Ovary (tissue), 9 donors: Measurements from ENCODE around the gene BBX. TPM values are rescaled to one million over a fixed set of nuclear protein-coding genes. Genes with fewer than 3 reads are reported as not detected.

ENCODE experiments used
- DNase-seq, 5 donors: peaks; one replicate each; pipeline ENCODE4 v3.0.0-alpha.2; 2019 to 2020
- H3K27ac ChIP-seq, 2 donors: fragments of 200-600 bp; one replicate each; pipeline versions ENCODE4 v1.5.1 to v1.8.0; 2019 to 2022
- H3K27me3 ChIP-seq: fragments of 200-600 bp; one replicate; pipeline ENCODE4 v1.8.0; 2022
- H3K36me3 ChIP-seq: fragments of 200-600 bp; sonication (generic); one replicate; pipeline ENCODE4 v1.5.1; 2019
- H3K4me1 ChIP-seq: one replicate; pipeline ENCODE4 v1.8.1; 2013; ENCODE audit warnings: mild to moderate bottlenecking, moderate library complexity; ENCODE audit not compliant: insufficient read depth
- H3K4me3 ChIP-seq: fragments of 200-600 bp; sonication (generic); one replicate; pipeline ENCODE4 v1.5.1; 2017
- H3K9me3 ChIP-seq, 2 donors: fragments of 200-600 bp in 1 of 2; sonication (generic) in 1 of 2; one replicate each; pipeline versions ENCODE4 v1.5.1 to v1.8.1; 2013 to 2019; ENCODE audit warnings: mild to moderate bottlenecking in 1 of 2, moderate library complexity in 1 of 2
- EP300 ChIP-seq: sonication (generic); formaldehyde crosslinking; IDR thresholded peaks from one replicate; pipeline ENCODE4 v1.6.1; 2017; ENCODE audit warnings: antibody characterized with exemption
- POLR2A ChIP-seq: fragments of 450-650 bp; IDR thresholded peaks from one replicate; pipeline ENCODE4 v1.6.1; 2017; ENCODE audit warnings: antibody characterized with exemption, mild to moderate bottlenecking, moderate library complexity
- WGBS, 3 donors: extraction: QIAGEN DNeasy Blood & Tissue Kit in 1 of 3; methylation state at CpG; one replicate each; pipeline versions ENCODE4 v1.1.5 to v1.1.7; 2013 to 2017; 5-methylcytosine and 5-hydroxymethylcytosine counted together
- intact Hi-C, 4 donors: fragments of 100-400 bp; cut with DNase I; formaldehyde crosslinking; loops; one replicate each; pipeline versions ENCODE4 v1.11.0 to v1.15.1; 2022 to 2023
- polyA plus RNA-seq, 2 donors: library from polyadenylated mRNA; stranded (reverse); fragments of 200-250 nt in 1 of 2; fragments of 350-450 nt in 1 of 2; fragmentation: Illumina TruSeq in 1 of 2; extraction: RNeasy Lipid Tissue Mini Kit (QIAGEN cat#74804) in 1 of 2; gene quantifications; one replicate each; pipeline ENCODE4 v1.2.3, GENCODE V29; 2013 to 2014
- total RNA-seq, 7 donors: library from RNA; depleted of rRNA in 2 of 7; stranded (reverse); fragments of >200 nt in 2 of 7; fragmentation: NEBNext Ultra II Directional in 3 of 7; extraction: Animal tissue kit (Norgen Biotek cat#: 25700) in 3 of 7; gene quantifications; one replicate each; pipeline versions ENCODE4 v1.1.0 to v1.2.4, GENCODE V29; 2016 to 2023
- TF ChIP-seq, protein P1 (sequence below), 3 donors: fragments of 450-650 bp in 2 of 3; fragments of 200-600 bp in 1 of 3; IDR thresholded peaks; one replicate each; pipeline versions ENCODE4 v1.5.1 to v1.8.0; 2016 to 2022; ENCODE audit warnings: antibody characterized with exemption in 3 of 3, mild to moderate bottlenecking in 1 of 3
- donor health status: DM: no; HTN: no; CAD: no; lungs with moderate emphysema.
- donor health status: DM: no; HTN: no; CAD: no.
- donor health status: Bipolar disorder and iron deficiency.
- donor health status: DM: yes; HTN: yes; CAD: no.
- donor health status: DM: no; HTN: no; CAD: no.
- donor health status: DM: yes; HTN: yes; CAD: no.

BBX gene
- total and polyA plus RNA-seq, 9 donors, result 15.8 to 114 (median 86.3) TPM

DNA sequence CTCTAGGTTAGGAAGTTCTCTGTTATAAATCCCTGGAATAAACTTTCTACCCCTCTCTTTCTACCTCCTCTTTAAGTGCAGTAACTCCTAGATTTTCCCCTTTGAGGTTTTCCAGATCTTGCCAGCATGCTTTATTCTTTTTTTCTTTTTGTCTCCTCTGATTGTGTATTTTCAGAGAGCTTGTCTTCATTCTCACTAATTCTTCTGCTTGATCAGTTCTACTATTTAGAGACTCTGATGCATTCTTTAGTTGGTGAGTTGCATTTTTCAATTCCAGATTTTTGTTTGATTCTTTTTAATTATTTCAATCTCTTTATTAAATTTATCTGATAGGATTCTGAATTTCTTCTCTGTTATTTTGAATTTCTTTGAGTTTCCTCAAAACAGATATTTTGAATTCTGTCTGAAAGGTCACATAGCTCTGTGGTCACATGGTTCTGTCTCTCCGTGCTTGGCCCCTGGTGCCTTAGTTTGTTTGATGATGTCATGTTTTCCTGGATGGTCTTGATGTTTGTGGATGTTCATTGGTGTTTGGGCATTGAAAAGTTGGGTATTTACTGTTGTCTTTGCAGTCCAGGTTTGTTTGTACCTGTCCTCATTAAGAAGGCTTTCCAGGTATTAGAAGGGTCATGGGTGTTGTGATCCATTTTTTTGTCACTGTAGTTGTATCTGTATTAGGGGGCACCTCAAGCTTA is 89.2 kb downstream of the BBX start:
- Histone ChIP-seq H3K27ac (no peak overlapping the region), H3K4me3 (no peak overlapping the region), H3K27me3 (no peaks in the 10 kb centered on the region), H3K9me3 (no peaks in the 10 kb centered on the region), H3K4me1 (no peaks in the 10 kb centered on the region), H3K36me3 (no peaks in the 10 kb centered on the region)
- intact Hi-C loops, result no loop called here
- WGBS, 3 donors, result 81 to 85% (median 83%) methylated on average over 1 of the region's 1 CpG
- TF ChIP-seq EP300, result no peak
- no peak for TF ChIP-seq POLR2A
- TF ChIP-seq, protein P1, sequence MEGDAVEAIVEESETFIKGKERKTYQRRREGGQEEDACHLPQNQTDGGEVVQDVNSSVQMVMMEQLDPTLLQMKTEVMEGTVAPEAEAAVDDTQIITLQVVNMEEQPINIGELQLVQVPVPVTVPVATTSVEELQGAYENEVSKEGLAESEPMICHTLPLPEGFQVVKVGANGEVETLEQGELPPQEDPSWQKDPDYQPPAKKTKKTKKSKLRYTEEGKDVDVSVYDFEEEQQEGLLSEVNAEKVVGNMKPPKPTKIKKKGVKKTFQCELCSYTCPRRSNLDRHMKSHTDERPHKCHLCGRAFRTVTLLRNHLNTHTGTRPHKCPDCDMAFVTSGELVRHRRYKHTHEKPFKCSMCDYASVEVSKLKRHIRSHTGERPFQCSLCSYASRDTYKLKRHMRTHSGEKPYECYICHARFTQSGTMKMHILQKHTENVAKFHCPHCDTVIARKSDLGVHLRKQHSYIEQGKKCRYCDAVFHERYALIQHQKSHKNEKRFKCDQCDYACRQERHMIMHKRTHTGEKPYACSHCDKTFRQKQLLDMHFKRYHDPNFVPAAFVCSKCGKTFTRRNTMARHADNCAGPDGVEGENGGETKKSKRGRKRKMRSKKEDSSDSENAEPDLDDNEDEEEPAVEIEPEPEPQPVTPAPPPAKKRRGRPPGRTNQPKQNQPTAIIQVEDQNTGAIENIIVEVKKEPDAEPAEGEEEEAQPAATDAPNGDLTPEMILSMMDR (IDR thresholded peaks at IDR 0.05), result no peak
- DNase-seq, result no peak

DNA sequence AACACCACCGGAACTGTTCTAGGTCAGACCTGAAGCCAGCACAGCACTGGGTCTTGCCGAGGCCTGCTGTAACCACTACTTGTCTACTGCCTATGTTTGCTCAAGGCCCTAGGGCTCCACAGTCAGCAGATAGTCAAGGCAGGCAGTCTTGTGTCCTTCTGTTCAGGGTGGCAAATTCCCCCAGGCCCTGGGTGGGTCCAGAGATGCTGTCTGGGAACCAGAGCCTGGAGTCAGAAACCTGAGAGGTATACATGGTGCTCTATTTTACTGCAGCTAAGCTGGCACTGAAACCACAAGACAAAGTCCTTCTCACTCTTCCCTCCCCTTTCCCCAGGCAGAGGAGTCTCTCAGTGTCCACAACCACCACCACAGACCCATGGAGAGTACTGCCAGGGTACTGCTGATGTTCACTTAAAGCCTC is 89.9 kb downstream of the BBX start:
- Histone ChIP-seq H3K4me1 (no peaks in the 10 kb centered on the region), H3K36me3 (no peaks in the 10 kb centered on the region), H3K27me3 (no peaks in the 10 kb centered on the region), H3K27ac (no peak overlapping the region), H3K4me3 (no peak overlapping the region), H3K9me3 (no peaks in the 10 kb centered on the region)
- TF ChIP-seq, protein P1 (IDR thresholded peaks at IDR 0.05), result no peak
- TF ChIP-seq POLR2A (no peak), EP300 (no peak)
- no peak for DNase-seq
- WGBS, 3 donors, result 96 to 98% (median 97%) methylated on average over 2 of the region's 2 CpGs
- intact Hi-C loops, result no loop called here

DNA sequence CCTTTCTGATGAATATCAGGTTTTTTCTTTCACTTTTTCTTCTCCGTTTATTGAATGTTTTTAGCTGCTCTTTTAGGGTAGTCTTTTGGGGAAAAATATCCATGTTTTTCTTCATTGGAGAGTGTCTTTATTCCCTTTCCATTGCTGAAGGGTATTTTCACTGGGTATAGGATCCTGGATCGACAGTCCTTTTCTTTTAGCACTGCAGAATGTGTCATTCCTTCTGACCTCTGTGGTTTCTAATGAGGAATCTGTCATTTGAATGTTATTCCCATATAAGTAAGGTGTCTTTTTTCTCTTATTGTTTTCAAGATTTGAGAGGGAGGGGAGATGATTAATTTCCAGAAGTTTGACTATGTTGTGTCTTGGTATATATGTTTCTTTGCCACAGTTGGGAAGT is 96.8 kb downstream of the BBX start:
- Histone ChIP-seq H3K4me3 (no peak overlapping the region), H3K9me3 (no peaks in the 10 kb centered on the region), H3K27ac (no peak overlapping the region), H3K27me3 (no peaks in the 10 kb centered on the region), H3K4me1 (peaks cover 3% of the 10 kb centered on the region), H3K36me3 (no peaks in the 10 kb centered on the region)
- TF ChIP-seq EP300 (no peak), POLR2A (no peak)
- TF ChIP-seq, protein P1 (IDR thresholded peaks at IDR 0.05), result no peak
- WGBS, 3 donors, result 85 to 88% (median 87%) methylated on average over 2 of the region's 2 CpGs
- intact Hi-C loops, result no loop called here
- DNase-seq, result no peak

DNA sequence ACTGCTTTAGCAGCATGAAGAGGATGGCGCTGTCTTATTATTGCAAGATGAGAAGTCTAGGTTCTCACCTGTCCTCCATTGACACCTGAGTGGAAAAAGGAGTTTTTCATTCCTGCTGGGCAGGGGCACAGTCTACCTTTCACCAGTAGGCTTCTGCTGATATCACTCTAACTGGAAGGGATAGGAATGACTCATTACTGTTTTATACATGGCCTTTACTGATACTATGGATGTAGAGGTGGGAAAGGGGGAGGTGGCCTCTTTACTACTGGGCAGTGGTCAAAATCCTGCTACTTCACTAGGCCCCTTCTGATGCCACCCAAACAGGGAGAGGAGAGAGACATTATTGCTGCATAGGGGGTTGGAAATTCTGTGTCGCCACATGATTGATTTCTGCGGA is 97.8 kb downstream of the BBX start:
- H3K4me1 ChIP-seq, result peaks cover 3% of the 10 kb centered on the region
- no peaks in the 10 kb centered on the region for H3K27me3 ChIP-seq
- H3K9me3 ChIP-seq, result no peaks in the 10 kb centered on the region
- H3K4me3 ChIP-seq, result no peak overlapping the region
- DNase-seq, result no peak
- intact Hi-C loops, result no loop called here
- H3K27ac ChIP-seq, result no peak overlapping the region
- no peaks in the 10 kb centered on the region for H3K36me3 ChIP-seq
- no peak for TF ChIP-seq POLR2A
- TF ChIP-seq, protein P1 (IDR thresholded peaks at IDR 0.05), result no peak
- TF ChIP-seq EP300, result no peak
- WGBS, 3 donors, result 65 to 99% (median 94%) methylated on average over 3 of the region's 3 CpGs
